Measurements from ENCODE around the gene TRPC4AP.

- TF ChIP-seq ESRRG (CRISPR knock-in tag; IDR thresholded peaks at IDR 0.05) (no peak), ZFP30 (CRISPR knock-in tag; IDR thresholded peaks at IDR 0.05) (no peak), CSRNP3 (CRISPR knock-in tag; IDR thresholded peaks at IDR 0.05) (no peak)
These were observed 89.2 kb downstream of the TRPC4AP start for GRCh38 chr20:35003211-35004031.
